DMS 273 treated with DMSO at 0.1 percent for 48 hours (cell line): ENCODE results near the gene NME7.
"Not testable (repeated sequence)": the region's sequence is repeated elsewhere in the genome, so short reads cannot be mapped to it uniquely, and the experiment has no call there.

Experiments
- DNase-seq: peaks from one replicate; lab custom pipeline; 2025; lab: John Stamatoyannopoulos, UW

Gene NME7

GRCh38 chr1:169340882-169341281, 26.7 kb downstream of the NME7 start:
- no peak for DNase-seq

- DNase-seq: no peak
Measured at GRCh38 chr1:169339773-169340172, 27.8 kb downstream of the NME7 start.

GRCh38 chr1:169338617-169339016, 29.0 kb downstream of the NME7 start:
- DNase-seq: no peak

GRCh38 chr1:169336947-169337715, 30.5 kb downstream of the NME7 start:
- not testable (repeated sequence) for DNase-seq

GRCh38 chr1:169334727-169335126, 32.9 kb downstream of the NME7 start:
- not testable (repeated sequence) for DNase-seq

- DNase-seq: no peak
Measured at GRCh38 chr1:169330927-169331326, 36.7 kb downstream of the NME7 start.

GRCh38 chr1:169329383-169329782, 38.2 kb downstream of the NME7 start:
- DNase-seq: no peak

GRCh38 chr1:169327875-169328274, 39.7 kb downstream of the NME7 start:
- no peak for DNase-seq

- no peak for DNase-seq
Measured at GRCh38 chr1:169326956-169327268, 40.7 kb downstream of the NME7 start.

- DNase-seq: no peak
Measured at GRCh38 chr1:169326261-169326955, 41.2 kb downstream of the NME7 start.

GRCh38 chr1:169325117-169325516, 42.5 kb downstream of the NME7 start:
- DNase-seq: no peak

- no peak for DNase-seq
Measured at GRCh38 chr1:169322138-169322537, 45.5 kb downstream of the NME7 start.

- no peak for DNase-seq
Measured at GRCh38 chr1:169321539-169321938, 46.1 kb downstream of the NME7 start.

GRCh38 chr1:169318536-169319244, 48.9 kb downstream of the NME7 start:
- no peak for DNase-seq

GRCh38 chr1:169316556-169316955, 51.0 kb downstream of the NME7 start:
- DNase-seq: no peak

- DNase-seq: no peak
Measured at GRCh38 chr1:169312084-169312954, 55.3 kb downstream of the NME7 start.

- DNase-seq: no peak
Measured at GRCh38 chr1:169309178-169310166, 58.1 kb downstream of the NME7 start.

- no peak for DNase-seq
Measured at GRCh38 chr1:169308313-169309039, 59.1 kb downstream of the NME7 start.

GRCh38 chr1:169307176-169307575, 60.4 kb downstream of the NME7 start:
- no peak for DNase-seq

- DNase-seq: no peak
Measured at GRCh38 chr1:169305948-169306347, 61.6 kb downstream of the NME7 start.
